Endothelial cell of umbilical vein (primary cell): ENCODE results near the gene WNT7B. TPM values are rescaled to one million over a fixed set of nuclear protein-coding genes. Genes with fewer than 3 reads are reported as not detected.

Experiments
- BruUV-seq: library from RNA; stranded (reverse); fragments of 400-500 nt; replicated peaks from 2 replicates; lab custom pipeline; 2021; lab: Mats Ljungman, UMichigan
- CTCF ChIA-PET: fragments of 300-600, 350-600 bp; sonication (Branson Sonifier 250); formaldehyde crosslinking; loops from one replicate; lab custom pipeline; 2021; ENCODE audit warnings: antibody characterized with exemption, inconsistent platforms; lab: Charles Lee
- POLR2A ChIA-PET: fragments of 300-600, 350-600 bp; sonication (Branson Sonifier 250); formaldehyde crosslinking; loops from one replicate; lab custom pipeline; 2021; ENCODE audit warnings: antibody characterized with exemption, inconsistent platforms; lab: Charles Lee
- DNase-seq: peaks from one replicate; pipeline ENCODE4 v3.0.0-alpha.2; 2011; ENCODE audit warnings: low read depth, low spot score
- FAIRE-seq: peaks from 2 replicates; lab custom pipeline; 2011; peaks lifted over from hg19 to GRCh38; lab: Jason Lieb, UNC
- H2AFZ ChIP-seq: 2 replicates; pipeline ENCODE4 v1.6.0; 2012; ENCODE audit warnings: low read depth, low read length, control low read depth, inconsistent platforms
- H3K27ac ChIP-seq: 2 replicates; pipeline ENCODE4 v1.5.1; 2011; ENCODE audit warnings: low read depth, mild to moderate bottlenecking, control low read depth, low read length, moderate library complexity; ENCODE audit not compliant: insufficient read depth
- H3K27me3 ChIP-seq, 2 experiments: 2 replicates each; pipeline versions ENCODE4 v1.6.0 to v1.6.1; 2011; ENCODE audit warnings: low read length in 2 of 2, mixed read lengths in 1 of 2; ENCODE audit not compliant: control insufficient read depth in 2 of 2, insufficient read depth in 2 of 2
- H3K36me3 ChIP-seq, 2 experiments: 2 replicates in 1 of 2; 3 replicates in 1 of 2; pipeline ENCODE4 v1.5.1; 2011; ENCODE audit warnings: low read length in 2 of 2, mild to moderate bottlenecking in 1 of 2, moderate library complexity in 1 of 2; ENCODE audit not compliant: control insufficient read depth in 2 of 2, insufficient read depth in 2 of 2; ENCODE audit errors: extremely low read depth in 1 of 2
- H3K4me1 ChIP-seq: 3 replicates; pipeline ENCODE4 v1.5.1; 2011; ENCODE audit warnings: mild to moderate bottlenecking, low read length; ENCODE audit not compliant: control insufficient read depth, insufficient read depth; ENCODE audit errors: extremely low read depth
- H3K4me2 ChIP-seq: 2 replicates; pipeline ENCODE4 v1.6.1; 2011; ENCODE audit warnings: low read length, control low read depth, mixed read lengths; ENCODE audit not compliant: insufficient read depth
- H3K4me3 ChIP-seq, 3 experiments: fragments of 200-600 bp in 1 of 3; sonication (generic), shearing (Covaris generic) in 1 of 3; replicated peaks in 1 of 3; 2 replicates each; pipeline ENCODE4 v1.5.1; 2011 to 2016; ENCODE audit warnings: control low read depth in 3 of 3, low read length in 3 of 3, mild to moderate bottlenecking in 2 of 3, inconsistent platforms in 1 of 3, low read depth in 1 of 3, moderate library complexity in 1 of 3; ENCODE audit not compliant: insufficient read depth in 1 of 3
- H3K79me2 ChIP-seq: 2 replicates; pipeline ENCODE4 v1.6.0; 2012; ENCODE audit warnings: low read length, inconsistent platforms; ENCODE audit not compliant: control insufficient read depth, insufficient read depth
- H3K9ac ChIP-seq: replicated peaks from 2 replicates; pipeline ENCODE3; 2011; ENCODE audit warnings: low read length, control low read depth; ENCODE audit not compliant: insufficient read depth; ENCODE audit errors: extremely low read depth
- H3K9me1 ChIP-seq: replicated peaks from 3 replicates; pipeline ENCODE4 v1.6.0; 2011; ENCODE audit warnings: mild to moderate bottlenecking, low read length; ENCODE audit not compliant: control insufficient read depth, insufficient read depth; ENCODE audit errors: extremely low read depth
- H3K9me3 ChIP-seq: replicated peaks from 2 replicates; pipeline ENCODE4 v1.5.1; 2012; ENCODE audit warnings: low read length, inconsistent platforms; ENCODE audit not compliant: control insufficient read depth, insufficient read depth
- H4K20me1 ChIP-seq: replicated peaks from 2 replicates; pipeline ENCODE3; 2011; ENCODE audit warnings: mild to moderate bottlenecking, low read length; ENCODE audit not compliant: control insufficient read depth, insufficient read depth; ENCODE audit errors: extremely low read depth
- CTCF ChIP-seq, 2 donors: IDR thresholded peaks; 1 replicate in 1 of 2; 2 replicates in 1 of 2; pipeline ENCODE4 v1.5.1; 2011; ENCODE audit warnings: low read length in 2 of 2, mild to moderate bottlenecking in 2 of 2, moderate library complexity in 2 of 2, control low read depth in 1 of 2, inconsistent platforms in 1 of 2, low read depth in 1 of 2; ENCODE audit not compliant: insufficient read depth in 1 of 2; ENCODE audit errors: extremely low read depth in 1 of 2
- EZH2 ChIP-seq: IDR thresholded peaks from 2 replicates; pipeline ENCODE4 v1.6.1; 2012; ENCODE audit warnings: borderline replicate concordance, low read depth, mild to moderate bottlenecking, moderate library complexity, low read length, inconsistent platforms; ENCODE audit not compliant: severe bottlenecking
- FOS ChIP-seq: IDR thresholded peaks from 2 replicates; pipeline ENCODE4 v1.6.1; 2011; ENCODE audit warnings: mild to moderate bottlenecking, low read length, moderate library complexity, borderline replicate concordance; ENCODE audit not compliant: insufficient read depth
- GATA2 ChIP-seq: IDR thresholded peaks from 2 replicates; pipeline ENCODE4 v1.7.0; 2011; ENCODE audit warnings: low read depth, mild to moderate bottlenecking, moderate library complexity, mixed read lengths, low read length; ENCODE audit not compliant: insufficient read length, insufficient read depth
- JUN ChIP-seq: IDR thresholded peaks from 2 replicates; pipeline ENCODE4 v1.6.1; 2011; ENCODE audit warnings: borderline replicate concordance, low read depth; ENCODE audit not compliant: insufficient read length, insufficient read depth
- MAX ChIP-seq: IDR thresholded peaks from 2 replicates; pipeline ENCODE4 v1.6.1; 2011; ENCODE audit not compliant: insufficient read depth, insufficient read length
- MYC ChIP-seq: IDR thresholded peaks from one replicate; pipeline ENCODE4 v1.6.1; 2011; ENCODE audit warnings: mild to moderate bottlenecking, low read depth, low read length
- POLR2A ChIP-seq: IDR thresholded peaks from 2 replicates; pipeline ENCODE4 v1.6.1; 2012; ENCODE audit warnings: low read depth, mild to moderate bottlenecking, control low read depth, low read length
- POLR2AphosphoS5 ChIP-seq: IDR thresholded peaks from 2 replicates; pipeline ENCODE4 v1.6.1; 2012; ENCODE audit warnings: low read depth, mild to moderate bottlenecking, control low read depth, low read length, moderate library complexity; ENCODE audit not compliant: insufficient read depth
- dilution Hi-C: fragments of 300-500 bp; cut with MboI; formaldehyde crosslinking; loops from one replicate; pipeline ENCODE4 v1.15.0; 2019; ENCODE audit warnings: low sequenced_read_pairs; ENCODE audit not compliant: extremely low pct_ligation_motif_present
- intact Hi-C: fragments of 100-400 bp; cut with micrococcal nuclease; formaldehyde crosslinking; loops from one replicate; pipeline ENCODE4 v1.10.0; 2022
- polyA plus RNA-seq, 4 experiments: library from polyadenylated mRNA; depleted of rRNA in 3 of 4; stranded (reverse) in 3 of 4; unstranded in 1 of 4; fragments of >200 nt; gene quantifications; 2 replicates each; pipeline versions ENCODE4 v1.2.1 to v1.2.3, GENCODE V29; 2011 to 2012; ENCODE audit warnings: missing spikeins in 1 of 4
- total RNA-seq: library from RNA; stranded (reverse); gene quantifications from 2 replicates; pipeline ENCODE4 v1.2.3, GENCODE V29; 2021

WNT7B gene
- total and polyA plus RNA-seq, 2 donors (not counting 3 experiments of a cell fraction or from before 2014, with no cell fraction given), result not detected

DNA sequence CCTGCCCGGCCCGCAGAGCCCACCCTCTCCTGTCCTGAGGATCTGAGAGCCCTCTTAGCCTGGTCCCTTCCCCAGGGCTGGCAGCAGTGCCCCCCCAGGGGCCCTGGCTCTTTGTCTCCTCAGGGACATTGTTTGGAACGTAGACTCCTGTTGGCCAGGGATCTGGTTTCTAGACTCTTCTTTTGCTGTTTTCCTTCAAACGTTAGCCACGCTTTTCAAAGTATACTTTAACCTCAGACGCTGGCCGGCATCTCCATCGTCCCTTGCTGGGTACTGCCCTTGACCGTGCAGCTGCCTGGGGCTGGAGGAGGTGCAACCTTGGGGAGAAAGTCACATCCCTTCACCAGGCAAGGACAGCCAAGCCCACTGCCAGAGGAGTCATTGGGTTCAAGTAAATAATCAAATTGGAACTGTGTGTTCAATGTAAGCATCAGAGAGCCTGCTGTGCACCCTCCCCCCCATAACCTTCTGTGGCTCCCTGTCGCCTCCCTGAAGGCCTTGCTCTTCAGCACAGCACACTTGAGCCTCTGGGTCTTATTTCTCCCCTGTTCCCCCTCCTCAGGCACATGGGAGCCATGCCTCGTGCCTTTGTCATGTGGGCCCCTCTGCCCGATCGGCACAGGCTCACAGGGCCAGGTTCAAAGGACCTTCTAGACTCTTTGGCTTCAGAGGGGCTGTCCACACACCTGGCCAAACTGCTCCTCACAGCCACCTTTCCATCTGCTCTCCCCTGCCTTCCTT, 21.8 kb upstream of the WNT7B start:
- no peaks in the 10 kb centered on the region for H3K9me1 ChIP-seq
- no peak for FAIRE-seq
- no peaks in the 10 kb centered on the region for H3K9me3 ChIP-seq
- no peak for DNase-seq
- no peaks in the 10 kb centered on the region for H3K36me3 ChIP-seq
- no peak overlapping the region for H3K4me3 ChIP-seq
- H3K4me2 ChIP-seq, result no peak overlapping the region
- BruUV-seq, result no TSS peak
- TF ChIP-seq MYC, result no peak
- TF ChIP-seq GATA2, result no peak
- no peak for TF ChIP-seq JUN
- TF ChIP-seq MAX, result no peak
- TF ChIP-seq POLR2A, result no peak
- TF ChIP-seq FOS, result no peak
- no peak for TF ChIP-seq POLR2AphosphoS5
- TF ChIP-seq CTCF (IDR thresholded peaks at IDR 0.05; ENCODE audit: extremely low read depth in 1 of 2, insufficient read depth in 1 of 2, low read depth in 1 of 2, low read length in 2 of 2), result no peak
- no peak for TF ChIP-seq EZH2
- no peak overlapping the region for H3K27ac ChIP-seq
- dilution Hi-C loops, result no loop called here
- no peaks in the 10 kb centered on the region for H3K27me3 ChIP-seq
- H2AFZ ChIP-seq, result no peak overlapping the region
- no peak overlapping the region for H3K9ac ChIP-seq
- no peaks in the 10 kb centered on the region for H4K20me1 ChIP-seq
- intact Hi-C loops, result loop anchor here (5.0 kb wide), 3 partner anchors 268 to 682 kb away; partner anchors contain the start of genes GTSE1 and TTC38
- ChIA-PET CTCF (interaction anchor here (2.5 to 4.9 kb wide), 3 partner anchors 8 to 117 kb away, joined by 15 to 194 read pairs (median 139); no protein-coding TSS in a partner anchor), POLR2A (interaction anchor here (3.0 kb wide), 1 partner anchor 8 kb away, joined by 23 read pairs; no protein-coding TSS in a partner anchor)
- no peaks in the 10 kb centered on the region for H3K79me2 ChIP-seq
- H3K4me1 ChIP-seq, result peaks cover 31% of the 10 kb centered on the region
